ENCODE data around the gene YPEL1. TPM values are rescaled to one million over a fixed set of nuclear protein-coding genes. Genes with fewer than 3 reads are reported as not detected.

The YPEL1 gene
- total RNA-seq, 1 donor from 2014 or later: 0.61 TPM

GRCh38 chr22:21707677-21708076, 27.9 kb downstream of the YPEL1 start:
- intact Hi-C loops (cut with micrococcal nuclease): no loop called here
- Mint-ChIP-seq H3K36me3 (ENCODE audit: low read depth) (peaks cover 2% of the 10 kb centered on the region), H3K27me3 (peaks cover 3% of the 10 kb centered on the region), H3K4me1 (no peaks in the 10 kb centered on the region), H3K9me3 (no peaks in the 10 kb centered on the region), H3K27ac (no peak overlapping the region), H3K4me3 (no peak overlapping the region)
- no peak for DNase-seq

GRCh38 chr22:21703684-21704316, 31.8 kb downstream of the YPEL1 start:
- peaks cover 6% of the 10 kb centered on the region for H3K36me3 Mint-ChIP-seq (ENCODE audit: low read depth)
- intact Hi-C loops (cut with micrococcal nuclease): no loop called here
- no peak overlapping the region for H3K4me3 Mint-ChIP-seq
- DNase-seq: no peak
- no peaks in the 10 kb centered on the region for H3K9me3 Mint-ChIP-seq
- no peaks in the 10 kb centered on the region for H3K27me3 Mint-ChIP-seq
- H3K27ac Mint-ChIP-seq: no peak overlapping the region
- no peaks in the 10 kb centered on the region for H3K4me1 Mint-ChIP-seq

DNA sequence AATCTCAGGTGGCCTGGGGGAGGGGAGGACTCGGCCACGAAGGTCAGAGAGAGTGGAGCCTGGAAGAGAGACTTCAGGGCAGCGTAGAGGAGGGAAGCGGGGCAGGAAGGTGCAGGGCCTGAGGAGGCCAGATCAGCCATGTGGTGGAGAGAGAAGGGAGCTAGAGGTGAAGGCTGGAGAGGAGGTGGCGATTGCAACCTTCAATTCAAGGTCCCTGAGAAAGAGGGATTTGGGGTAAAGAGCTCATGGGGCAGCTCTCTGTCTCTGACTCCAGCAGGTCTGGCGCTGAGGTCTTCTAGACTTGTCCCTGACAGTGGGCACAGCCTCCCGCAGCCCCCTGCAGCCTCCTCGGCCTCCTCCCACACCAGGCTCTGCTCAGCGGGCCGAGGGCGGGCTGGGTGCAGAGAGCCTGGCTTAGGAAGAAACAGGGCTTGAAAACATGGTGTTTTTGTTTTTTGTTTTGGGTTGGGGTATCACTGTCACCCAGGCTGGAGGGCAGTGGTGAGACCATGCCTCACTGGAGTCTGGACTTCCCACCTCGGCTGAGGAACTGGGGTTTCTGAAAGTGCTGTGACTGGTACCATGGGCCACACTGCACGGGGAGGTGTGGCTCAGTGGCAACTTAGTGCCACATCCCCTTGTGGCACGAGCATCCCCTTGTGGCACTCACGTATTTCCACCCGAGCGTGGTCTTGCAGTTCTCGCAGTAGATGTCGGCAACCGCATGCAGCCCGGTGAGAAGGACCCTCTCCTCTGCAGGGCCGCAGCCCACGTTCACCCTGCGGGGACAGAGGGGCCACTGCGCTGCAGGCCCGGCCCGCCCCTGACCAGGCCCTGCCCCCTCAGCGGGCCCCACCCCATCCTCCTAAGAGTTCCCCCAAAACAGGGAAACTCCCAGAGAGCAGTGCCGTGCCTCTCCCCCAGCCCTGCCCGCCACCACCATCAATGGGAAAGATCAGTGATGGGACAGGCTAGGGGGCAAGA, 32.6 kb downstream of the YPEL1 start:
- Mint-ChIP-seq H3K27me3 (no peaks in the 10 kb centered on the region), H3K4me3 (no peak overlapping the region), H3K9me3 (no peaks in the 10 kb centered on the region), H3K27ac (no peak overlapping the region), H3K36me3 (ENCODE audit: low read depth) (peaks cover 6% of the 10 kb centered on the region), H3K4me1 (no peaks in the 10 kb centered on the region)
- no peak for DNase-seq
- intact Hi-C loops (cut with micrococcal nuclease): no loop called here

- Mint-ChIP-seq H3K9me3 (no peaks in the 10 kb centered on the region), H3K4me1 (no peaks in the 10 kb centered on the region), H3K4me3 (no peak overlapping the region), H3K27me3 (no peaks in the 10 kb centered on the region), H3K36me3 (ENCODE audit: low read depth) (peaks cover 11% of the 10 kb centered on the region), H3K27ac (no peak overlapping the region)
- no peak for DNase-seq
- intact Hi-C loops (cut with micrococcal nuclease): no loop called here
Measured at GRCh38 chr22:21702094-21702493, 33.5 kb downstream of the YPEL1 start.

- Mint-ChIP-seq H3K27me3 (no peaks in the 10 kb centered on the region), H3K4me3 (no peak overlapping the region), H3K9me3 (no peaks in the 10 kb centered on the region), H3K36me3 (ENCODE audit: low read depth) (peaks cover 16% of the 10 kb centered on the region), H3K4me1 (no peaks in the 10 kb centered on the region), H3K27ac (no peak overlapping the region)
- DNase-seq: no peak
- intact Hi-C loops (cut with micrococcal nuclease): no loop called here
Measured at GRCh38 chr22:21701384-21701971, 34.1 kb downstream of the YPEL1 start.

DNA sequence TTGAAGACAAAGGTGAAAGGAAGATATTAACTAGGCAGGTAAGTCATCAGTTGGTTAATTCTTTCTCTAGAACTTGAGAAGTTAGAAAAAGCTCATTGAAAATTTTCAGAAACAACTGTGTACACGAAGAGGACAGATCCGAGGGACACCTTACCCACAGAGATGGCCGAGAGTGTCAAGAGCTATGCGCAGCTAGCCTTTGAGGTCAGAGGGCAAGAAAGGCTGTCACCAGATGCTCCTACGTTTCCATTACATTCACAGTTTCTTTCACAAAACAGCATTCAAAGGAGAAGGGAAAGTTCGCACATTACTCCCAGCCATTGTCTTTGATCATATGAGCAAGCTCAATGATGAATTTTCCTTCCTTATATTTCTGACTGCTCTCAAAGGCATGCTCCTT, 34.8 kb downstream of the YPEL1 start:
- no peak for DNase-seq
- Mint-ChIP-seq H3K4me3 (no peak overlapping the region), H3K27ac (no peak overlapping the region), H3K4me1 (no peaks in the 10 kb centered on the region), H3K9me3 (no peaks in the 10 kb centered on the region), H3K27me3 (no peaks in the 10 kb centered on the region), H3K36me3 (ENCODE audit: low read depth) (peaks cover 18% of the 10 kb centered on the region)
- intact Hi-C loops (cut with micrococcal nuclease): no loop called here

DNA sequence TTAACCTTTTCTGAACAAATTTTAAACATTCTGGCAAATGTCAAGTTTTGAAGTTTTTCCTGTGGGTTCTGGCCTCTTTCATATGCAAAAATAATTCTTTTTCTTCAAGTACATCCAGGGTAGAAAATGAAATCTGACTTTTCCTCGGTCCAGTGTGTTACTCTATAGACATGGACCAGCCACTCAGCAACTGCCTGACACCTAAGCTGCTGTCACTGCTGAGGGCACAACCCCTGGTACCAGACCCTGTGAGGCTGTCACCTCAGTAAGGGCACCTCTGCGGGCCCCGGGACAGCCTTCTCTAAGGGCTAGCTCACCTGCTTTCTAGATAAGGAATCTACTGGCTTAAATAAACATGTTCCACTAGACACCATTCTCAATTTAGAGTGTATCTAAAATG, 36.0 kb downstream of the YPEL1 start:
- Mint-ChIP-seq H3K27me3 (no peaks in the 10 kb centered on the region), H3K36me3 (ENCODE audit: low read depth) (peaks cover 25% of the 10 kb centered on the region), H3K27ac (no peak overlapping the region), H3K4me1 (no peaks in the 10 kb centered on the region), H3K9me3 (no peaks in the 10 kb centered on the region), H3K4me3 (no peak overlapping the region)
- intact Hi-C loops (cut with micrococcal nuclease): no loop called here
- no peak for DNase-seq

GRCh38 chr22:21698430-21699329, 36.9 kb downstream of the YPEL1 start:
- H3K36me3 Mint-ChIP-seq (ENCODE audit: low read depth): peaks cover 25% of the 10 kb centered on the region
- intact Hi-C loops (cut with micrococcal nuclease): no loop called here
- no peak for DNase-seq
- no peak overlapping the region for H3K27ac Mint-ChIP-seq
- no peaks in the 10 kb centered on the region for H3K4me1 Mint-ChIP-seq
- H3K27me3 Mint-ChIP-seq: no peaks in the 10 kb centered on the region
- no peaks in the 10 kb centered on the region for H3K9me3 Mint-ChIP-seq
- H3K4me3 Mint-ChIP-seq: no peak overlapping the region

DNA sequence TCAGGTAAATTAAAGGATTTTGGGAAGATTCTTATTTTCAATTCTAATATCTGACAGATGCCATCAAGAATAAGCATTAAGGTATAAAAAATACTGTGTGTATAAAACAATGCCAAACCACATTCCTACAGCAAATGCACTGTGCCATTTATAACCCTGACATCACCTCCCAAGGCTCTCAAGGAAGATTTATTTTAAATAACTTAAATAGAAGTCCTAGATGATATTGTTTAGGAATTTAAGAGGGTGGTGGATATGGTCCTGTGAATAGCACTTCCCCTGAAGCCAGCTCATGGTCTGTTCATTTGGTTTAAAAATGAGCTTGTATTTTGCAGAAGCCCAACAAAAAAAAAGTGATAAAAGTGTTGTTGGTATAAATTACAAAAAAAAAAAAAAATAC, 37.7 kb downstream of the YPEL1 start:
- Mint-ChIP-seq H3K27ac (no peak overlapping the region), H3K4me3 (no peak overlapping the region), H3K9me3 (no peaks in the 10 kb centered on the region), H3K27me3 (no peaks in the 10 kb centered on the region), H3K36me3 (ENCODE audit: low read depth) (peaks cover 27% of the 10 kb centered on the region), H3K4me1 (no peaks in the 10 kb centered on the region)
- intact Hi-C loops (cut with micrococcal nuclease): no loop called here
- DNase-seq: no peak

- no peaks in the 10 kb centered on the region for H3K27me3 Mint-ChIP-seq
- no peak overlapping the region for H3K27ac Mint-ChIP-seq
- no peaks in the 10 kb centered on the region for H3K4me1 Mint-ChIP-seq
- no peak for DNase-seq
- H3K4me3 Mint-ChIP-seq: no peak overlapping the region
- no peaks in the 10 kb centered on the region for H3K9me3 Mint-ChIP-seq
- intact Hi-C loops (cut with micrococcal nuclease): no loop called here
- H3K36me3 Mint-ChIP-seq (ENCODE audit: low read depth): peaks cover 25% of the 10 kb centered on the region
Measured at GRCh38 chr22:21697021-21697771, 38.4 kb downstream of the YPEL1 start.

- no peaks in the 10 kb centered on the region for H3K27me3 Mint-ChIP-seq
- no peaks in the 10 kb centered on the region for H3K9me3 Mint-ChIP-seq
- H3K36me3 Mint-ChIP-seq (ENCODE audit: low read depth): peaks cover 28% of the 10 kb centered on the region
- no peaks in the 10 kb centered on the region for H3K4me1 Mint-ChIP-seq
- intact Hi-C loops (cut with micrococcal nuclease): no loop called here
- H3K4me3 Mint-ChIP-seq: no peak overlapping the region
- DNase-seq: no peak
- no peak overlapping the region for H3K27ac Mint-ChIP-seq
Measured at GRCh38 chr22:21696115-21696514, 39.5 kb downstream of the YPEL1 start.

- no peak overlapping the region for H3K4me3 Mint-ChIP-seq
- H3K27me3 Mint-ChIP-seq: no peaks in the 10 kb centered on the region
- peaks cover 31% of the 10 kb centered on the region for H3K36me3 Mint-ChIP-seq (ENCODE audit: low read depth)
- H3K9me3 Mint-ChIP-seq: no peaks in the 10 kb centered on the region
- intact Hi-C loops (cut with micrococcal nuclease): no loop called here
- no peak overlapping the region for H3K27ac Mint-ChIP-seq
- H3K4me1 Mint-ChIP-seq: peaks cover 1% of the 10 kb centered on the region
- DNase-seq: no peak
Measured at GRCh38 chr22:21695430-21696085, 40.0 kb downstream of the YPEL1 start.
